Heart left ventricle (tissue), 13 donors: ENCODE results near the gene HYPK.

Source experiments
- CTCF ChIP-seq, 12 donors: fragments of 200-600 bp; sonication (generic) in 4 of 12; IDR thresholded peaks; one replicate each; pipeline versions ENCODE4 v1.5.0 to v1.8.0; 2018 to 2022; ENCODE audit warnings: antibody characterized with exemption in 12 of 12, mild to moderate bottlenecking in 5 of 12
- POLR2A ChIP-seq, 2 donors: fragments of 450-650 bp; IDR thresholded peaks; one replicate each; pipeline ENCODE4 v1.6.1; 2017; ENCODE audit warnings: antibody characterized with exemption in 2 of 2, mild to moderate bottlenecking in 2 of 2, moderate library complexity in 2 of 2
- donor health status: ischemic (EF 13 %, LVEDD 7.1; RV severe dilation, severe dysfunction).
- donor health status: DM: no; HTN: yes; CAD: no.
- donor health status: DM: no; HTN: no; CAD: no.
- donor health status: ischemic (EF 25% LVEDD 6.9; RV normal size, moderate dysfunction).
- donor health status: ischemic (EF 25% LVEDD 5.7; RV mildly dilated, moderate dysfunction).
- donor health status: ischemic (EF 35%, LVEDD 5.7; RV mildly dilated, moderate dysfunction).
- donor health status: nonischemic (EF 11% LVEDD 7.7; RV severe dilation, severe dysfunction).
- donor health status: DM: yes; HTN: yes; CAD: no.
- donor health status: PGD.
- donor health status: ischemic (EF 29% LVEDD 5.4; RV normal size, mild dysfunction).
- donor health status: nonischemic (EF 23%, LVEDD 6.1; RV moderate dilation, normal function).

DNA sequence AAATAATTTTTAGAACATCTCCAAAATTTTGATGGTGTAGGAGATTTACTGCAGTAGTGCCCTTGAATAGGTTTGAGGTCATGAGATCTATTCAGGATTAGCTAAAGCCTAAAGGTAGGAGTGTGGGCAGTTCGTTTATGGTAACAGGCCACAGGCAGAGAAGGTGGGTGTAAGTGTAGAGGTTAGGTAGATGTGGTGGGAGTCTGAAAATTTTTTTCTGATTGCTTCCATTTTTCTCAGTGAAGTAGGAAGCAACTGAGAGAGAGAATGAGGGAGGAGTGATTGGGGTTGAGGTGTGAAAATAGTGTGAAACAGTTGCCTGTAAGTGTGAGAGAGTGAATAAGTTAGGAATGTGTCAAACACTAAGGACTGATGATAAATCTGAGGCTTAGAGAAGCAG, 21.4 kb upstream of the HYPK start:
- TF ChIP-seq POLR2A (IDR thresholded peaks at IDR 0.05) (no peak), CTCF (IDR thresholded peaks at IDR 0.05) (no peak)
